Measurements from ENCODE around the gene PMM2. TPM values are rescaled to one million over a fixed set of nuclear protein-coding genes. Genes with fewer than 3 reads are reported as not detected.

The PMM2 gene
- total RNA-seq, 1 experiment from 2014 or later, result 53.8 TPM

- Mint-ChIP-seq H3K27me3 (ENCODE audit: low read depth) (no peaks in the 10 kb centered on the region), H3K4me3 (no peak overlapping the region), H3K9me3 (no peaks in the 10 kb centered on the region), H3K36me3 (no peaks in the 10 kb centered on the region), H3K27ac (no peak overlapping the region; the same call in 1 of the 2 replicates), H3K4me1 (peaks cover 17% of the 10 kb centered on the region)
- ChIA-PET POLR2A (no interaction called here), CTCF (no interaction called here)
- ATAC-seq (peak; percentile 61), DNase-seq (ENCODE audit: low spot score) (peak; percentile 16)
- TF ChIP-seq HMGXB4 (CRISPR knock-in tag; IDR thresholded peaks at IDR 0.05) (no peak), STAT6 (CRISPR knock-in tag; conservative IDR thresholded peaks at IDR 0.05; ENCODE audit: low read depth) (no peak), IRF2 (CRISPR knock-in tag; IDR thresholded peaks at IDR 0.05; ENCODE audit: borderline replicate concordance, low read depth) (no peak), AR (CRISPR knock-in tag; IDR thresholded peaks at IDR 0.05) (no peak), MAX (CRISPR knock-in tag; IDR thresholded peaks at IDR 0.05) (no peak), TEAD1 (CRISPR knock-in tag; IDR thresholded peaks at IDR 0.05) (no peak), HMGA2 (CRISPR knock-in tag; IDR thresholded peaks at IDR 0.05) (no peak)
Measured at GRCh38 chr16:8768692-8769091, 28.9 kb upstream of the PMM2 start.

- Mint-ChIP-seq H3K27ac (no peak overlapping the region), H3K4me1 (no peaks in the 10 kb centered on the region), H3K4me3 (no peak overlapping the region), H3K36me3 (peaks cover 3% of the 10 kb centered on the region), H3K9me3 (peaks cover 3% of the 10 kb centered on the region), H3K27me3 (ENCODE audit: low read depth) (no peaks in the 10 kb centered on the region)
- DNase-seq (ENCODE audit: low spot score), result no peak
- TF ChIP-seq ESRRA (CRISPR knock-in tag; IDR thresholded peaks at IDR 0.05; ENCODE audit: borderline replicate concordance), result no peak
- no peak for TF ChIP-seq NR3C1 (CRISPR knock-in tag; conservative IDR thresholded peaks at IDR 0.05; ENCODE audit: low read depth)
- TF ChIP-seq NFYB (CRISPR knock-in tag; conservative IDR thresholded peaks at IDR 0.05; ENCODE audit: low read depth), result no peak
- TF ChIP-seq NFATC4 (CRISPR knock-in tag; IDR thresholded peaks at IDR 0.05), result no peak
- TF ChIP-seq CTCF (IDR thresholded peaks at IDR 0.05), result no peak
- no peak for TF ChIP-seq CBFB (CRISPR knock-in tag; IDR thresholded peaks at IDR 0.05; ENCODE audit: low read depth)
- no peak for TF ChIP-seq ZNF512 (CRISPR knock-in tag; IDR thresholded peaks at IDR 0.05; ENCODE audit: borderline replicate concordance)
- no peak for TF ChIP-seq MAX (CRISPR knock-in tag; IDR thresholded peaks at IDR 0.05)
- no peak for TF ChIP-seq RELA (CRISPR knock-in tag; IDR thresholded peaks at IDR 0.05; ENCODE audit: borderline replicate concordance)
- no peak for TF ChIP-seq HMGXB4 (CRISPR knock-in tag; IDR thresholded peaks at IDR 0.05)
- ChIA-PET CTCF (no interaction called here), POLR2A (no interaction called here)
- ATAC-seq, result no peak
Measured at GRCh38 chr16:8773537-8773936, 24.1 kb upstream of the PMM2 start.
